GM20431 (cell line): ENCODE results near the gene IGF2R.

Experiments
- in situ Hi-C: fragments of 300-500 bp; cut with MseI, MboI; formaldehyde crosslinking; loops from one replicate; pipeline ENCODE4 v1.15.0; 2020; ENCODE audit warnings: low sequenced_read_pairs; ENCODE audit not compliant: unreplicated experiment

Gene IGF2R

DNA sequence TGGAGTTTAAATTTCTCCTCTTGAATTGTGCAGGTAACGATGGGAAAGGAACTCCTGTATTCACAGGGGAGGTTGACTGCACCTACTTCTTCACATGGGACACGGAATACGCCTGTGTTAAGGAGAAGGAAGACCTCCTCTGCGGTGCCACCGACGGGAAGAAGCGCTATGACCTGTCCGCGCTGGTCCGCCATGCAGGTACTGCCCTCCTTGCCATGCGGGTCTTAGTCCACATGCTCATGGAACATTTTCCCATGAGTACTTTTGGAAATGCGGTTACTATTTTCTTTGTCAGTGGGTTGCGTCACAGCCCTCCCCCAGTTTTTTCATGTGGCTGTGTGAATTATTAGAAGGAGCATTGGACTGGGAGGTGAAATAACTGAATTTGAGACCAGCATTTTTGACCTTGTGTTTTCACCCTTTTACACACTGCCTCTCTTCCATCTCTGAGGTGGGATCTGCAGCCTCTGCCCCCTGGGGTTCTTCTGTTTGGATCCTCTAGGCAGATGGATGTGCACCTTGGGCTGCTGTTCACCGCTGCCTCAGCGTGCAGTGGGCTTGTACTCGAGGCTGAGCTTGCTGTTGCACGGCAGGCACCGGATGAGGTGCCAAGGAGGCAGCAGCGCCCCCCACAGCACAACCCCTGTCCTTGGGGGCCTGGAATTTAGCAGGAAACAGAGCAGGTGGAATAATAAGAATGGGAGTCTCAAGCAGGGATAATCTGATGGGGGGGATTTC is 71.8 kb downstream of the IGF2R start:
- in situ Hi-C loops, result no loop called here

DNA sequence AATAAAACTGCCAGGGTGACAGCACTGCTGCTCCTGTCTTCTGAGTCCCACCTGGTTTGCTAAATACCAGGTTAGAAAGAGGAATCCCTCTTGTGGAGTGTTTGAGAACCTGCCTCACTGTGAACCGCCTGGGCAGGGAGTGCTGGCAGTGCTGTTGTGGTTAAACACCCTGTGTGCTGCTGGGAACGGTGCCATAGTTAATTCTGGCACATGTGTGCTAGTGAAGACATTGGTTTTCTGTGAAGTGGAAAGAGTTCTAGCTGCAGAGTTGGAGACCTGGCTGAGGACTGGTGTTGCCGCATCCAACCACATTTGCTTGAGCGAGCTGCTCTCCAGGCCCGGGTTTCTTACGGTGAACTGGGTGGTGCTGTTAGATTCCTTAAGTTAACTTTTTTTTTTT is 72.7 kb downstream of the IGF2R start:
- in situ Hi-C loops, result no loop called here

DNA sequence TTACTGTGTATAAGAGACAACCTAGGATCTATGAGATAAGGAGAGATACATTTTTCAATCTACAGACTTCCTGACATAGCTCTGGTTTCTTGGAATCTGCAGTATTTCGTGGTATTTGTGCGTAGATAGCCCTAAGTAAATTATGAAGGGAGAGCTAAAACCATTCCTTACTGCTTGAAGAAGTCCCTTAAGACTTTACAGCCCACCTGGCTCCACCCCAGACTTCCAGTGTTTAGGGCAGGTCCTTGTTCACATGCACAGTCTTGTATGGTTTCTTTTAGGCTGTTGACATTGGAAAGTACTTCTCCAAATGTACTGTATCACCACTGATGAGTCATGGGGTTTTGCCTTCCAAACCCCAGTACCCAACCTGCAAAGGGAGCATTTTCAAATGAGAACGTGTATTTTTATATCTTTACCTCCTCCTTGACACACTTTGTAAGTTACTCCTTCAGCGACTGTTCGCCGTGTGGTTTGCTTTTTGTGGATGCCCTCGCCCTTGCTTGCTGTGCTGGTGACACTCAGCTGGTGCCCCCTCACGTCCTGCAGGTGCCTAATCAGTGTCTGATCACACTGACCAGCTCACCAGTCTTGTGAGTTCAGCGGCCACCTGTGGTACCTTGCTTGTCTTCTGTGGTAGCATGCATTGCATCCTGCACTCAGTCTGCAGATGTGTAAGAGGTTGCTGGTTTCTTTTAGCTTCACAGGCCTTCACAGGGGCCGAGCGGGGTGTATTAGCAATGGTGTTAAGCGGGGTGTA is 73.3 kb downstream of the IGF2R start:
- in situ Hi-C loops, result no loop called here

DNA sequence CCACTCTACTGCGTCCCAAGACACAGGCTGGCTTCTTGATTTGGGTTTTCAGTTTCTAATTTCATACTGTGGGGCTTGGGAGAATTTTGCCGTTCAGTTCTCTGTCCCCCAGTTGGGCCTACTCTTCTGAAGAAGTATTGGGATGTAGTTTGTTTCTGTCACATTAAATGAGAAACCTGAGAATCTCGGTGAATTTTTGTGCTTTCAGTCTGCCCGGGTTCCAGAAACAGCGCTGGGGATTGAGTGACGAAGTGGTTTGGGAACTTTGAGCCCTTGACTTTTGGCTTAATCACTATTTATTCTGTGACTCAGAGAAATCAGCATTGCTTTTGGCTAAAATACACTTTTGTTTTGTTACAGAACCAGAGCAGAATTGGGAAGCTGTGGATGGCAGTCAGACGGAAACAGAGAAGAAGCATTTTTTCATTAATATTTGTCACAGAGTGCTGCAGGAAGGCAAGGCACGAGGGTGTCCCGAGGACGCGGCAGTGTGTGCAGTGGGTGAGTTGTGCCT is 74.0 kb downstream of the IGF2R start:
- in situ Hi-C loops, result no loop called here

- in situ Hi-C loops, result no loop called here
Observed at GRCh38 chr6:160043784-160044183, 74.9 kb downstream of the IGF2R start.

- in situ Hi-C loops, result no loop called here
Observed at GRCh38 chr6:160044687-160045086, 75.8 kb downstream of the IGF2R start.

GRCh38 chr6:160048471-160048870 is 79.6 kb downstream of the IGF2R start:
- in situ Hi-C loops, result no loop called here

DNA sequence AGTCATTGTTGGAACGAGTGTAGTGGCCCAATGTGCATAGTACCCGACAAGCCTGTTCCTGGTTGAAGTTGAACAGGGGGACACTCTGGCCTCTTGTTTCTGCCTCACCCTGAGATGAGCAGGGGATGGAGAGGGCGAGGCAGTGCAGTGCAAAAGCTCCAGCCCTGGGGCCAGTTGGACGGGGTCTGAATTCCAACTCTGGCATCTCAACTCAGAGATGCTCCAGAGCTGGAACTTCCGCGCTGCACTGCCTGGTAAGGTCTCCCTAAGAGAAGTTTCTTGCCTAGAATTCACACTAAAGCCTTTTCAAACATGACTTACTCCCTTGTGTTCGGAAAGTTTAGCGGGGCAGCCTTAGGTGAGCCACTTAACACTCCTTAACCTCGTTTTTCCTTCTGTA is 80.5 kb downstream of the IGF2R start:
- in situ Hi-C loops, result no loop called here

- in situ Hi-C loops, result no loop called here
Observed at GRCh38 chr6:160050022-160050421, 81.1 kb downstream of the IGF2R start.

GRCh38 chr6:160051390-160051789 is 82.5 kb downstream of the IGF2R start:
- in situ Hi-C loops, result no loop called here

GRCh38 chr6:160054271-160054670 is 85.4 kb downstream of the IGF2R start:
- in situ Hi-C loops, result no loop called here

DNA sequence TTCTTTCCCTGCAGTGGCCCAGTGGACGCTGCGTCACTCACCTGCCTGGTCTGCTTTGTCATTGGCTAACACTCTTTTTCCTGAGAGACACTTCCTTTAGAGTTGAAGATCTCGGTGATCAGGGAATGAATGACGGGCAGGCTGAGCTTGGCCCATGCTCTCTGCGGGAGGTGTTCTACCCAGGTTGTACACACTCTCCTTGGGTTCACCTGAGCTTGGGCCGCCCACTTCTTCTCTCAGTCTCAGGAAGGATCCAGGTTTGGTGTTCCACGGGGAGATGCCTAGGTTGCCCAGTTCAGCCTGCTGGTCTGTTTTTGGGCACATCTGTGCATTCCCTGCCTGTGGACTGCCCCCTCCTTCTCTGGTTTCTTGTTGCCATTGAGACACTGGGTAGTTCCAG is 86.0 kb downstream of the IGF2R start:
- in situ Hi-C loops, result no loop called here

DNA sequence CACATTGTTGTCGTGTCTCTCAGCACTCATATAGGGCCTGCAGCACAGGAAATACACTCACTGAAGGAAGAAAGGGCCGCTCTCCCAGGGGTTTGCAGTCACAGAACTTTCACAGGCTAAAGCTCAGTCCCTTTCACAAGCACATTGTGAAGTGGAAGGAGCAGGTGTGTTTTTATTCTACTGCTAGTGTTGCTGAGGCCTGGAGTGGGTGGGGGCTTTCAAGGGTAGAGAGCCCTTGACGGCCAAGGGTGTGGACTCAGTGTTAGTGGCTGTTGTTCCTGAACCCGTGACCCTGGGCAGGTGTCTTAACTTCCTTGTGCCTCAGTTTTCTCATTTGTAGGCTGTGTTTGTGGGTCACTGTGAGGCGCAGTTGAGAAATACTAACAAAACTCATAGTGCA is 86.5 kb downstream of the IGF2R start:
- in situ Hi-C loops, result no loop called here

GRCh38 chr6:160055813-160056212 is 86.9 kb downstream of the IGF2R start:
- in situ Hi-C loops, result no loop called here

DNA sequence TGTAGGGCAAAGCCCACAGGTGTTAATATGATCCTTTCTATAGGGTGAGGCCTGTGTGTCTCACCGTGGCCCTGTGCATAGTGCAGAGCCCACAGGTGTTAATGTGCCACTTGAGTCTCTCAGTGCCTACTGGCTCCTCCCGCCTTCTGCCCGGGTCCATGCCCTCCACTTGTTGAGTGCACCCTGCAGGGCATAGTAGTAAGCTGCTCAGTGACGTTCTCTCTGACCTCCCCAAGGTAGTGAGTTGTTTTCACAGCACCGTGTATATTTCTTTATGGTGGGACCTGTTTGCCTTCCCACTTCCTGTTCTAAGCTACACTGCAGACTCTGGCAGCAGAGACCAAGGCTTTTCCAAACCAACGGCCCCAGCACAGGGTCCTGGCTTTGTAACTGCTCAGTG is 88.2 kb downstream of the IGF2R start:
- in situ Hi-C loops, result no loop called here

- in situ Hi-C loops, result no loop called here
Observed at GRCh38 chr6:160058603-160059215, 89.8 kb downstream of the IGF2R start.

DNA sequence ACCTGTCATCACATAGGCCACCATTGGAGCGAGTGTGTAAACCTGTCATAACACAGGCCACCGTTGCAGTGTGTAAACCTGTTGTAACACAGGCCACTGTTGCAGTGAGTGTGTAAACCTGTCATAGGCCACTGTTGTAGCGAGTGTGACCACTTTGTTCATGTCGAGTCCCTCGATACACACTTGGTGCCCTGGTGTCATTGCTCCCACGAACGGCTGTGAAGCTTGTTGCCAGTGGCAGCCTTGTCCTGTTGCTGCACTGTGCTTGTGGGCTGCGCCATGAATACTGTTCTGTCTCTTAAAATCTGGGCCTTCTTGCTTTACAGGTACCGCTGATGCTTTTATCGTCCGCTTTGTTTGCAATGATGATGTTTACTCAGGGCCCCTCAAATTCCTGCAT is 91.3 kb downstream of the IGF2R start:
- in situ Hi-C loops, result no loop called here

GRCh38 chr6:160060920-160061447 is 92.1 kb downstream of the IGF2R start:
- in situ Hi-C loops, result no loop called here

GRCh38 chr6:160063771-160064413 is 95.0 kb downstream of the IGF2R start:
- in situ Hi-C loops, result no loop called here

DNA sequence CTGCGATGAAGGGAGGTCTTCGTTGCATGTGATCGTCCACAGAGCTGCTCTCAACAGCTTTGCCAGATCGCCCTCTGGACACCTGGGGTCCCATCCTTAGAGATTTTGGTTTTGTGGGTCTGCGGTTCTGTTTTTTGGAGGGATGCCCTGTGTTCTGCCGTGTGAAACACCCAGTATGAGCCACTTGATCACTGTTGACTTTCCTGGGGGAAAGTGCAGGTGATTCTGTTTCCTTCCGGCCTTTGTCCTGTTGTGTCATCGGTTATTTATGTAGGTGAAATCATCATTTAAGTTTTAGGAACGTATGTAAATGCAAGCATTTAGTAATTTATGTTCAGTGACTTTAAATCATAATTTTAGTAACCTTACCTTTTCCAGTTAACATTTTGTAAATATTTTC is 96.3 kb downstream of the IGF2R start:
- in situ Hi-C loops, result no loop called here
